Measurements from ENCODE around the gene LRAT. TPM values are rescaled to one million over a fixed set of nuclear protein-coding genes. Genes with fewer than 3 reads are reported as not detected.

The LRAT gene
- total and polyA plus RNA-seq, 10 of the 15 experiments (the other 5 are each of a cell fraction or from before 2014, with no cell fraction given), result 0.07 to 0.08 TPM; not detected in 8

- TF ChIP-seq CTCF (IDR thresholded peaks at IDR 0.05 in 2 of 3, conservative IDR thresholded peaks at IDR 0.05 in 1 of 3; ENCODE audit: control insufficient read depth in 2 of 3, extremely low read depth in 1 of 3, insufficient read depth in 1 of 3, low read depth in 3 of 3, low read length in 3 of 3) (no peak), HDAC2 (IDR thresholded peaks at IDR 0.05) (no peak), SUZ12 (IDR thresholded peaks at IDR 0.05; ENCODE audit: unreplicated experiment) (no peak), RELA (IDR thresholded peaks at IDR 0.05; ENCODE audit: borderline replicate concordance, partially characterized antibody) (no peak), ZNF687 (IDR thresholded peaks at IDR 0.05) (no peak)
Observed at GRCh38 chr4:154740462-154740861, 3.3 kb upstream of the LRAT start (continued).

GRCh38 chr4:154741131-154741665 lies 2.6 kb upstream of the LRAT start:
- WGBS (ENCODE audit: insufficient coverage, insufficient replicate concordance, low lambda C conversion rate, missing lambda C conversion rate), result 41% methylated on average over 20 of the region's 20 CpGs
- ChIA-PET POLR2A (no interaction called here), RAD21 (ENCODE audit: unreplicated experiment) (no interaction called here), CTCF (interaction anchor here (0.5 kb wide), 1 partner anchor 237 kb away, joined by 3 read pairs; no protein-coding TSS in a partner anchor), SMC1A (ENCODE audit: uncharacterized antibody, unreplicated experiment) (no interaction called here)
- no peaks in the 10 kb centered on the region for H3K36me3 ChIP-seq (ENCODE audit: control insufficient read depth in 2 of 2, insufficient read depth in 2 of 2, low read length in 1 of 2)
- no peaks in the 10 kb centered on the region for H3K4me1 ChIP-seq (ENCODE audit: control insufficient read depth, insufficient read depth, low read length)
- ATAC-seq, result no peak
- in situ Hi-C loops (cut with MboI) (no loop called here), intact Hi-C loops (cut with micrococcal nuclease; ENCODE audit: unreplicated experiment) (no loop called here)
- FAIRE-seq, result no peak
- peaks cover 7 to 12% of the 10 kb centered on the region in 2 experiments for H3K27me3 ChIP-seq (replicated peaks in 1 of 2; ENCODE audit: control insufficient read depth in 2 of 2, insufficient read depth in 2 of 2, low read length in 1 of 2)
- no peak overlapping the region for H3K4me3 ChIP-seq
- no peaks in the 10 kb centered on the region for H3K79me2 ChIP-seq (ENCODE audit: control insufficient read depth, insufficient read depth, low read length)
- no peak for DNase-seq (ENCODE audit: low read depth, low spot score)
- no peak overlapping the region for H2AFZ ChIP-seq (ENCODE audit: control insufficient read depth, low read depth, low read length)
- BruUV-seq (replicated peaks), result no TSS peak
- H3K27ac ChIP-seq (ENCODE audit: control insufficient read depth, insufficient read depth), result no peak overlapping the region
- H3K4me2 ChIP-seq (ENCODE audit: control insufficient read depth, insufficient read depth), result no peak overlapping the region
- no peak overlapping the region for H3K9ac ChIP-seq (ENCODE audit: control insufficient read depth, insufficient read depth, low read length)
- no peaks in the 10 kb centered on the region for H4K20me1 ChIP-seq (ENCODE audit: control insufficient read depth, insufficient read depth)
- H3K9me3 ChIP-seq (replicated peaks; ENCODE audit: control insufficient read depth, insufficient read depth, low read length), result no peaks in the 10 kb centered on the region
- no peak for TF ChIP-seq BCLAF1 (IDR thresholded peaks at IDR 0.05)
- no peak for TF ChIP-seq MYB (IDR thresholded peaks at IDR 0.05; ENCODE audit: borderline replicate concordance, low read depth, low read length)
- TF ChIP-seq EGR1 (IDR thresholded peaks at IDR 0.05; ENCODE audit: borderline replicate concordance in 1 of 2, low read depth in 2 of 2, low read length in 2 of 2), result no peak
- no peak for TF ChIP-seq TBL1XR1 (IDR thresholded peaks at IDR 0.05; ENCODE audit: low read depth, low read length)
- no peak for TF ChIP-seq USF2 (IDR thresholded peaks at IDR 0.05; ENCODE audit: borderline replicate concordance, low read depth, low read length)
- no peak for TF ChIP-seq YBX1 (IDR thresholded peaks at IDR 0.05)
- TF ChIP-seq ZNF24 (IDR thresholded peaks at IDR 0.05), result no peak

Data from GM12878 (cell line).